Gastroesophageal sphincter (tissue), 4 donors: ENCODE measurements around the gene LIPA. TPM values are rescaled to one million over a fixed set of nuclear protein-coding genes. Genes with fewer than 3 reads are reported as not detected.

Source experiments
- ATAC-seq: fragments of 150-250 bp; one replicate; pipeline ENCODE4 v1.9.1; 2016; ENCODE audit warnings: mild to moderate bottlenecking, moderate library complexity
- H3K27ac ChIP-seq, 4 donors: fragments of 200-600 bp; sonication (generic) in 3 of 4; 1 replicate in 3 of 4; 2 replicates in 1 of 4; pipeline ENCODE4 v1.5.1; 2016 to 2019
- H3K27me3 ChIP-seq: fragments of 200-600 bp; sonication (generic); one replicate; pipeline ENCODE4 v1.5.1; 2019
- H3K36me3 ChIP-seq, 2 donors: fragments of 200-600 bp; sonication (generic); one replicate each; pipeline ENCODE4 v1.5.1; 2019; ENCODE audit warnings: control low read depth in 1 of 2
- H3K4me1 ChIP-seq, 3 donors: fragments of 200-600 bp; sonication (generic); 1 replicate in 2 of 3; 2 replicates in 1 of 3; pipeline ENCODE4 v1.5.1; 2016 to 2019; ENCODE audit warnings: control low read depth in 2 of 3
- H3K4me3 ChIP-seq, 2 donors: fragments of 200-600 bp; sonication (generic); one replicate each; pipeline ENCODE4 v1.5.1; 2019; ENCODE audit warnings: mild to moderate bottlenecking in 1 of 2, moderate library complexity in 1 of 2
- H3K9me3 ChIP-seq, 3 donors: fragments of 200-600 bp; sonication (generic); one replicate each; pipeline ENCODE4 v1.5.1; 2017 to 2019; ENCODE audit warnings: control low read depth in 2 of 3
- CTCF ChIP-seq, 4 experiments: fragments of 200-600 bp in 2 of 4; fragments of 450-650 bp in 2 of 4; sonication (generic) in 1 of 4; IDR thresholded peaks; one replicate each; pipeline ENCODE4 v1.5.1; 2017 to 2019; ENCODE audit warnings: antibody characterized with exemption in 4 of 4, mild to moderate bottlenecking in 2 of 4, moderate library complexity in 2 of 4
- EP300 ChIP-seq: sonication (generic); formaldehyde crosslinking; IDR thresholded peaks from one replicate; pipeline ENCODE4 v1.6.1; 2017; ENCODE audit warnings: antibody characterized with exemption, mild to moderate bottlenecking
- POLR2A ChIP-seq, 2 donors: fragments of 450-650 bp; IDR thresholded peaks; one replicate each; pipeline ENCODE4 v1.6.1; 2017; ENCODE audit warnings: antibody characterized with exemption in 2 of 2, mild to moderate bottlenecking in 2 of 2, moderate library complexity in 1 of 2
- POLR2AphosphoS5 ChIP-seq: sonication (generic); formaldehyde crosslinking; IDR thresholded peaks from one replicate; pipeline ENCODE4 v1.6.1; 2017; ENCODE audit warnings: antibody characterized with exemption
- WGBS, 2 donors: methylation state at CpG; one replicate each; pipeline ENCODE4 v1.1.5; 2018; ENCODE audit warnings: low coverage in 1 of 2; 5-methylcytosine and 5-hydroxymethylcytosine counted together
- total RNA-seq, 4 donors: library from RNA; depleted of rRNA; stranded (reverse); fragments of >200 nt; gene quantifications; one replicate each; pipeline ENCODE4 v1.1.0, GENCODE V29; 2016

The LIPA gene
- total RNA-seq, 4 donors from 2014 or later, result 15.7 to 46.0 (median 22.3) TPM

GRCh38 chr10:89164920-89165319, 86.7 kb downstream of the LIPA start:
- Histone ChIP-seq H3K27ac (no peak overlapping the region), H3K4me1 (no peaks in the 10 kb centered on the region), H3K4me3 (no peak overlapping the region), H3K36me3 (no peaks in the 10 kb centered on the region), H3K9me3 (no peaks in the 10 kb centered on the region), H3K27me3 (no peaks in the 10 kb centered on the region)
- ATAC-seq, result no peak
- WGBS, 2 donors, result 72% methylated on average over 4 of the region's 4 CpGs; no CpG with 5 or more reads in 1 of the 2 donors
- TF ChIP-seq CTCF (IDR thresholded peaks at IDR 0.05) (no peak), POLR2A (IDR thresholded peaks at IDR 0.05) (no peak), POLR2AphosphoS5 (no peak)

GRCh38 chr10:89164080-89164479, 87.5 kb downstream of the LIPA start:
- Histone ChIP-seq H3K4me1 (no peaks in the 10 kb centered on the region), H3K4me3 (no peak overlapping the region), H3K27ac (no peak overlapping the region), H3K27me3 (no peaks in the 10 kb centered on the region), H3K36me3 (no peaks in the 10 kb centered on the region), H3K9me3 (no peaks in the 10 kb centered on the region)
- no peak for ATAC-seq
- TF ChIP-seq CTCF (IDR thresholded peaks at IDR 0.05) (no peak), POLR2AphosphoS5 (no peak), POLR2A (IDR thresholded peaks at IDR 0.05) (no peak), EP300 (no peak)
- WGBS, 2 donors, result 72 to 90% methylated on average over 3 of the region's 3 CpGs

Other genes with a start within 250 kb of the LIPA start
- gene CH25H, start 44.5 kb downstream of the LIPA start, total RNA-seq, result 10 to 100 TPM in 1 of 4 donors, 1 to 10 TPM in 2, under 1 TPM in 1; 0.93 to 16.8 (median 1.5) TPM
- 1 to 10 TPM; 3.2 to 5.3 (median 3.8) TPM for gene IFIT2, start 50.3 kb upstream of the LIPA start, total RNA-seq
- 10 to 100 TPM in 2 of 4 donors, 1 to 10 TPM in 2; 8.1 to 15.5 (median 11.9) TPM for gene IFIT3, start 76.2 kb upstream of the LIPA start, total RNA-seq
- not detected for gene IFIT1B, start 126.3 kb upstream of the LIPA start, total RNA-seq
- 10 to 100 TPM; 10.3 to 16.5 (median 15.2) TPM for gene IFIT1, start 140.8 kb upstream of the LIPA start, total RNA-seq
- 10 to 100 TPM; 14.9 to 30.0 (median 27.3) TPM for gene IFIT5, start 162.8 kb upstream of the LIPA start, total RNA-seq